HG02852 (cell line): Measurements from ENCODE around the gene HP1BP3.

Experiments
- ATAC-seq: cut with Tn5 transposase; IDR thresholded peaks from one replicate; pipeline ENCODE4 v1.9.1; 2021; ENCODE audit warnings: mild to moderate bottlenecking, moderate library complexity; ENCODE audit not compliant: unreplicated experiment

HP1BP3 gene

GRCh38 chr1:20771780-20772179 lies 15.3 kb downstream of the HP1BP3 start:
- ATAC-seq, result no peak

GRCh38 chr1:20770314-20771087 lies 16.6 kb downstream of the HP1BP3 start:
- ATAC-seq, result no peak

- no peak for ATAC-seq
Measured at GRCh38 chr1:20767271-20767670, 19.8 kb downstream of the HP1BP3 start.

GRCh38 chr1:20763417-20763816 lies 23.7 kb downstream of the HP1BP3 start:
- ATAC-seq, result no peak

- ATAC-seq, result no peak
Measured at GRCh38 chr1:20760322-20760721, 26.8 kb downstream of the HP1BP3 start.

GRCh38 chr1:20753589-20753988 lies 33.5 kb downstream of the HP1BP3 start:
- no peak for ATAC-seq

GRCh38 chr1:20751462-20751990 lies 35.6 kb downstream of the HP1BP3 start:
- no peak for ATAC-seq

- no peak for ATAC-seq
Measured at GRCh38 chr1:20742671-20743070, 44.4 kb downstream of the HP1BP3 start.

- ATAC-seq, result no peak
Measured at GRCh38 chr1:20740781-20741180, 46.3 kb downstream of the HP1BP3 start.

- no peak for ATAC-seq
Measured at GRCh38 chr1:20739225-20739624, 47.9 kb downstream of the HP1BP3 start.

GRCh38 chr1:20735581-20736111 lies 51.5 kb downstream of the HP1BP3 start:
- no peak for ATAC-seq

GRCh38 chr1:20733360-20733975 lies 53.6 kb downstream of the HP1BP3 start:
- peak; percentile 8 for ATAC-seq

- ATAC-seq, result peak; percentile 51
Measured at GRCh38 chr1:20732588-20733359, 54.3 kb downstream of the HP1BP3 start, which contains the start of gene SH2D5. Gene SH2D5, minus strand, starts transcription at chr1:20732703. Its CDS starts 4,659 bp downstream, at chr1:20728044.

- ATAC-seq, result peak; percentile 41
Measured at GRCh38 chr1:20732071-20732587, 55.0 kb downstream of the HP1BP3 start.

- ATAC-seq, result peak; percentile 11
Measured at GRCh38 chr1:20731057-20731991, 55.8 kb downstream of the HP1BP3 start.

- no peak for ATAC-seq
Measured at GRCh38 chr1:20730690-20731056, 56.4 kb downstream of the HP1BP3 start.

GRCh38 chr1:20729990-20730689 lies 57.0 kb downstream of the HP1BP3 start:
- ATAC-seq, result no peak

GRCh38 chr1:20729155-20729931 lies 57.8 kb downstream of the HP1BP3 start:
- ATAC-seq, result no peak
